HTERT RPE-1 (cell line): ENCODE results near the gene TMEM120A.

Experiments used
- in situ Hi-C: fragments of 300-500 bp; cut with MboI; formaldehyde crosslinking; loops from 4 replicates; pipeline ENCODE4 v1.14.3; 2020; ENCODE audit warnings: low sequenced_read_pairs

The TMEM120A gene

DNA sequence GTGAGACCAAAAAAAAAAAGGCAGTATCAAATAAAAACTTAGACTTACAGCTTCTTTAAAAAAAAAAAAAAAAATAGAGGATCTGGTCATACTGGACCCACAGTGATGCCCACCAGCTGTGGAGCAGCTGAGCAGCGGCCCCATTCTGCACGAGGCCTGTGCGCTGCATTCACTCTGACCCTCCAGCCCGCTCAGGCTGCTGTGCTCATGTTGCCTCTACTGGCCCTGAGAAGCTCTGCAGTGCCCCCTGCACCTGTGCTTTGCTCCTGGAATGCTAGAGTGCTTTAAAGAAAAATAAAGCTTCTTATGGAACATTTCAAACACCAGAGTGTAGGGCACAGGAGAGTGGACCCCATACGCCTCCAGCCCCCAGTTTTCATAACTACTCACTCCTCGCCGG lies 33.2 kb downstream of the TMEM120A start:
- in situ Hi-C loops: no loop called here

DNA sequence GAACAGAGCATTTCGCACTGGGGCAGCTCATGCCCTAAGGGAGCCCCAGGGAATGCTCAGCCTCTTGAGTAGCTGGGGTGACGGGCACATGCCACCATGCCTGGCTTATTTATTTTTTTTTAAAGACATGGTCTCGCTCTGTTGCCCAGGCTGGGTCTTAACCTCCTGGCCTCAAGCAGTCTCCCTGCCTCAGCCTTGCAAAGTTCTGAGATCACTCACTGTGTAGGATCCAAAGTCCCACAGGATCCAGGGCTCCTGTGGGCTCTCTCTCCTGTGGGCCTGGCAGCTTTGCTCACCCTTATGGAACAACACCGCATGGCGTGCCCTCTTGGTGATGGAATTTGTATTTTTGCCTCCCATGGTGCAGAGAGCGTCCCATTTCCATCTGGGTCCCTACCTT lies 34.0 kb downstream of the TMEM120A start:
- in situ Hi-C loops: no loop called here

DNA sequence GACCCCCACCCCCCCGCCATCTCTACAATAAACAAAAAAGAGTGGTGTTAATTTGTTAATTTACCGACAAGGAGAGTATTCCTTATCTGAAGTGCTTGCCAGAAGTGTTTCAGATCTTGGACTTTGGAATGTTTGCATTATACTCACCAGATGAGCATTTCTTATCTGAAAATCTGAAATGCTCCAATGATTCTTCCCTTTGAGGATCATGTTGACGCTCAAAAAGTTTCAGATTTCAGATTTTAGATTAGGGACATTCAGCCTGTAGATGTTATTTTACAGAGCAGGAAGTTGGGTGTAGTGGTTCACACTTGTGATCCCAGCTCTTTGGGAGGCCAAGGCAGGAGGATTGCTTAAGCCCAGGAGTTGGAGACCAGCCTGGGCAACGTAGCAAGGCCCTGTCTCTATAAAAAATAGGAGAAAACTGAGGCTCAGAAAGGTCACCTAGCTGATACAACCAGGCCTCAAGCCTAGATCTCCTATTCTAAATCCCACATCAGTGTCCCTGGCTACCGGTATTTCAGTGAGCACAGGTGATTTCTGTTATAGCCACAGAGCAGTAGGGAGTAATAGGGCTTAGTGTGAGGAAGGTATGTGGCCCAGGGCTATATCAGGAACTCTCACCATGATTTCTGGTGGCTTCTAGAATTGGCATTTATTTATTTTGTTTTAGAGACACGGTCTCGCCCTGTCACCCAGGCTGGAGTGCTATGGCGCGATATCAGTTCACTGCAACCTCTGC lies 35.4 kb downstream of the TMEM120A start:
- in situ Hi-C loops: no loop called here

DNA sequence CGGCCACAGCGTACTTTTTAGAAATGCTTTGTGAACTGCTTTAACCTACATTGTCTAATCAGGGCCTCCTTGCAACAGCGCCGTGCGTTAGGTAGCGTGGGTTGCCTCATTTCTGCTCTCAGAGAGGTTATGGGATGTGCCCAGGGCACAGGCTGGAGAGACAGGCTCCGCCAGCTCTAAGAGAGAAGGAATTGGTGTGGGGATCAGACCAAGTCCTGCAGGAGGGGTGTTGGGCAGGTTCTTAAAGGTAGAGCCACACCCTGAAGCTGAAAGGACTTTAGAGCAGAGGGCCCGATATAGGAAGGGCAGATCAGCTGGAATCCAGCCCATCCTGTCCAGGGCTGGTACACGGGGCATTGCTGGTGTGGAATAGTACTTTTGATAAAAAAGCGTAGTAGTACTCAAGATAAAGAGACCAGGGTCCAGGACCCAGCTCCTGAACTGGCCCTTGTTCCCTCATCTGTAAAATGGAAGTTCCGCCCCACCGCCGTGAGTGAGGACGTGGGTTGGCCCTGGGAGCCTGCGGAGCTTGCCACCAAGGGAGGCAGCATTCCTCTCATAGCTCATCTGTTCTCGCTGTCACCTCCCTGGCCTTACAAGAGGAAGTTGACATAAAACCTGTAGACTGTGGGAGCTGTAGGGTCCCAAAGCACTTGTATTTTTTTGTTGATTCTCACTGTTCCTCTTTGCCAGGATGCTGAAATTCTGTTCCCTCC lies 37.2 kb downstream of the TMEM120A start:
- in situ Hi-C loops: no loop called here

DNA sequence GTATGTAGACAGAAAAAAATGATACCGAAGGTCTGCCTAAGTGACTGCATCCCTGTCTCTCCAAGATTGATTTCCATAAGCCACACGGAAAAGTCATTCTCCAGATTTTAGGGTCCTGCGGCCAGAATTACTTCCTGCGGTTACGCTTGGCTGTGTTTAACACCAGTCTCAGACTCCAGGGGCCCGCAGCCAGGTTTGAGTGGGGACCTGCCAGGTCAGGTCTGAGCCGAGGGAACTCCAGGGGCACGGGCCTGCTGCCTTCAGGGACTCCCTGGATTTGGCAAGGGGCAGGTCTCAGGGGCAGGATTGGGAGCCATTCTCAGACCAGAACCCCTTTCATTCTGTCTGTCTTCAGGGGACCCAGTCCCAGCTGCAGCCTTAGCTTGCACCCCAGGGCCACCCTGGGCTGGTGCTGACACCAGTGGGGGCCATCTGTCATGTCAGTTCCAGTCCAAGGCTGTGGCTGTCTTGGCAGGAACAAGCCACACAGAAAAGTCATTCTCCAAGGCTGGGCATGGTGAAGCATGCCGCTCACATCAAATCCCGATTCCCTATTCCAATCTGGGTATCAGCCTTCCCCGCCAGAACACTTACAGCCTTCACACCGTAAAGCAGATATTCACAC lies 39.0 kb downstream of the TMEM120A start:
- in situ Hi-C loops: no loop called here

DNA sequence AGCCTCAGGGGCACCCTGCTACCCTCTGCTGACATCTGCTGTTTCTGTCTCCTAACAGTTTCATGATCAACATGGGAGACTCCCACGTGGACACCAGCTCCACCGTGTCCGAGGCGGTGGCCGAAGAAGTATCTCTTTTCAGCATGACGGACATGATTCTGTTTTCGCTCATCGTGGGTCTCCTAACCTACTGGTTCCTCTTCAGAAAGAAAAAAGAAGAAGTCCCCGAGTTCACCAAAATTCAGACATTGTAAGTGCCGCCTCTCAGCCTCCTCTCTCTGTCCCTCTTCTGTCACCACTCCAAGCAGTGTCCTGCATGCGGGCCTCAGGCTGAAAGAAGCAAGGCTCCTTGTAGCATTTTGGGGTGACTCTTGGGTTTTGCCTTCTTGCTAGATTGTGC lies 40.5 kb downstream of the TMEM120A start:
- in situ Hi-C loops: no loop called here

DNA sequence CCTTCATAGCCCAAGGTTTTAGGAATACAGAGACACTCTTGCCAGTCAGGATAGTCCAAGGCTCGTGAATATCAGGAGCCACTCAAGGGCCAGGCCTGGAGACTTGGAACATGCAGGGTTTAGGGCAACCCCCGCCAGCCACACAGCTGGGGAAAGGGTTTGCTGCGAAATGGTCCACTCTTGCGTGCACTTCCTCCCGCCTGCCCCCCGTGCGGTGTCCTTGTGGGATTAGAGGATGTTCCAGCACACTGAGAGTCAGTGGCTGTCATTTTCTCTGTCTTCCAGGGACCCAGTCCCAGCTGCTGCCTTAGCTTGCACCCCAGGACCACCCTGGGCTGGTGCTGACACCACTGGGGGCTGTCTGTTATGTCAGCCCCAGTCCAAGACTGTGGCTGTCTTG lies 41.0 kb downstream of the TMEM120A start:
- in situ Hi-C loops: no loop called here

DNA sequence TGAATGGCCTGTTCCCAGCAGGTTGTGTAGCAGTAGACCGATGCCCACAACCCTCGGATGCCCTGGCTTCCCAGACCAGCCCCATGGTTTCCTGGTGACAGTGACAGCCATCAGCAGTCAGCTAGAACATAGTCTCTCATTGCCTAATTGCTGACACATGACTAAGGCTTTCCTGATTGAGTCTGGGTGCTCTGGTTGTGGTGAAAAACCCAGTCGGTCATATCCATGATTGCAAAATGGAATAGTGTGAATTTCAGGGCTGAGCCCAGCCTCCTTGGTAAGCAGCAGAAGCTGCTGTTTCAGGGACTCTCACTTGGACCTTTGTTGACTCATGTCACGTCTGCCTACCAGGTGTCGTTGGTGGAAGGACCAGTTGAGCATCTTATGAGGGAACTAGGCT lies 42.9 kb downstream of the TMEM120A start:
- in situ Hi-C loops: no loop called here

DNA sequence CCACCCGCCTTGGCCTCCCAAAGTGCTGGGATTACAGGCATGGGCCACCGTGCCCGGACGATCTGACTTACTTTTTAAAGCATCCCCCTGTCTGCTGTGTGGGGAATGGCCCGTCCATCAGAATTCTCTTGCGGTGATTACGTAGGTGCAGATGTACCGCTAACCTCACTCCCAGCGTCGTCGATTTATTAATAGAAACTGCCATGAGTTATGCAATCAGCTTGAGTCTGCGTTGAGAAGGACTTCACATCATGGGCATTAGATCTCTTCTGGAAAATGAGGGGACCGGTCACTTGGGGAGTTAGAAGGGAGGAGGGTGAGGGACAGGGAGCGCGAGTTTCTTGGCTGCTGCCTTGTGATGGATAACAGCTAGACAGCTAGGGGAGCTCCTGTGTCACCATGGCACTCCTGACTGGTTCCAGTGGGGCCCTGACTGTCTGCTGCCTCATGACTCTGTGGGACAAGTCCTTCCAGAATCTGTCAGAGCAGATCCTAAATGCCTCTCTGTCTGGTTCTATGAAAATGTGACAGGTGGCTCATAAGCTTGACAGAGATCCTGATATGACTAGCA lies 44.2 kb downstream of the TMEM120A start:
- in situ Hi-C loops: no loop called here

DNA sequence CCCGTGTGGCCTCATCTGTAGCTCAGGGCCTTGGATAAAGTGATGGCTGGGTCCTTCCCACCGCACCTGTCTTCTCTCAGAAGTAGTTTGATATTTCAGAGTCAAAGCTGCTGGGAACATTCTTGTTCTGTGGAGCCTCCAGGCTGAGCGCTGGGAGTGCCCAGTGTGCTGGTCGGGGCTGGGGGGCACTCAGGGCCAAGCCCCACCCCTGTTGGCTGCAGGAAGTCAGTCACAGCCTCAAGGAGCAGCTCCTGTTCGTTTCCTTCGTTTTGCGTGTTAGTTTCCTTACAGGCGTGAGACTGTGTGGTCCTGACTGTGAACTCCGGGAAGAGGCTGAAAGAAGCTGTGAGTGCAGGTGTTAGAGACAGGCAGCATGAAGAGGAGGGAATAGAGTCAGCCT lies 46.2 kb downstream of the TMEM120A start:
- in situ Hi-C loops: no loop called here

DNA sequence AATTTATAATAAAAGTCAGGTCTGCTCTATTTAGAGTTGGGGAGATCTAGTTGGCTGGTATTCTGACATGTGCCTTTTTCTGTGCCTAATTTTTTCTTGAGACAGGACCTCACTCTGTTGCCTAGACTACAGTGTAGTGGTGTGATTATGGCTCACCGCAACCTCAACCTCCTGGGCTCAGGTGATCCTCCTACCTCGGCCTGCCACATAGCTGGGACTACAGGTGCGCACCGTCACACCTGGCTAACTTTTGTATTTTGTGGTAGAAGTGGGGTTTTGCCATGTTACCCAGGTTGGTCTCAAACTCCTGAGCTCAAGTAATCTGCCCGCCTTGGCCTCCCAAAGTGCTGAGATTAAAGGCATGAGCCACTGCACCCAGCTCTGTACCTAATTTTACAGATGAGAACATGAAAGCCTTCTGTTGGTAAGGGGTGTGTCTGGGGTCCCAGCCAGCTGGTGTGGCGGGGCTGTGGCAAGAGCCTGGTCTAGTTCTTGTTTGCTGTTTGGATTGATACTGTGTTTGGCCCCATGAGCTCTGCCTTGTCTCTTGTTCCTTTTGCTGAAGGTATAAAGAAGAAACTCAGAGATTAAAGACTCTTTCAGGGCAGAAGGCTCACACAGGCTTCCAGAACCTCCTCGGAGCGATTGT lies 48.1 kb downstream of the TMEM120A start:
- in situ Hi-C loops: no loop called here

DNA sequence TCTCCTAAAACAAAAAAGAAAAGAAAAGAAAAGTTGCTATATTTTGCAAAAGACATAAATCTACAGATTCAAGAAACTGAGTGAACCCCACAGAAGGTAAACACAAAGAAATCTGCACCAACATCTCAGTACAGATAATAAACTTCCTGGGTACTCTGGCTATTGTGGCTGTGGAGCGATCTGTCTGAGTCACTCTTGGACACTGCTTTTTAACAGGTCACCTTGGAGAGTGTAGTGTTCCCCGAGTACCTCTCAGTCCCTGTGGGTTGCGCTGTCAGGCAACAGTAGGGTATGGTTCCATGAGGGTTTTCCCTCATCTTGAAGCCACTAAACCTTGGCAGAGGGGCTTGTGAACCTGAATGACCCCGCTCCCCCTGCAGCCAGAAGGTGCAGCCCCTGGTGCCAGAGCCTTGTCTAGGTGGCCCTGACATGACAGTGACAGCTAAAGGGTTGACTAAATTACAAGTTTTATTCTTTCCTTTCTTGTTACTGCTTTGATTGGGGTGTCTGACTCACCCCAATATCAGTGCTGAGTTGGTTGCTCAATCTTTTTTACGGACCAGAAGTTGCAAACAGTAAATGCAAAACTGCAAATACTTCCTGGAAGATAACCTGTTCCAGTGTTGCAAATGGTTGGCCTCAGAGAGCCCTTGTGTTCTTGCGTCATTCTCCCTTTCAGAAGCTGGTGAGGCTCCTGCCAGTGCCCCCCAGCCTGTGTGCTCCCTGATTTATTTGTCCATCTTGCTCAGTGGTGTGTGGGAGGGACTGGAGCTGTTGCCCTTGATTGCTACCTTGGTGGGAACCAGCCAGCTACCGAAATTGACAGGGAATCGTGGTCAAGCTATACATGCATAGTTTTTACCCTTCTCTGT lies 48.9 kb downstream of the TMEM120A start:
- in situ Hi-C loops: no loop called here

DNA sequence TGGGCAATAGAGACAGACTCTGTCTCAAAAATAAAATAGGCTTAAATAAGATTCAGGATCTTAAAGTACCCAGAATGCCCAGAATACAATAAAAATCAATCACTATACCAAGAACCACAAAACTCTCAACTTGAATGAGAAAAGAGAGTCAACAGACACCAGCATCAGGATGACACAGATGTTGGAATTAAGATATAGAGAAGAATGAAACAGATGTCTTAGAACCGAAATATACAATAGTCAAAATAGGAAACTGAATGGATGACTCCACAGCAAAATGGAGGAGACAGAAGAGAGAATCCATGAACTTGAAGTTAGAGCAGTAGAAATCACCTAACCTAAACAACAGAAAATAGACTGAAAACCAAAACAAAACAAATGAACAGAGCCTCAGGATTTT lies 49.9 kb downstream of the TMEM120A start:
- in situ Hi-C loops: no loop called here

DNA sequence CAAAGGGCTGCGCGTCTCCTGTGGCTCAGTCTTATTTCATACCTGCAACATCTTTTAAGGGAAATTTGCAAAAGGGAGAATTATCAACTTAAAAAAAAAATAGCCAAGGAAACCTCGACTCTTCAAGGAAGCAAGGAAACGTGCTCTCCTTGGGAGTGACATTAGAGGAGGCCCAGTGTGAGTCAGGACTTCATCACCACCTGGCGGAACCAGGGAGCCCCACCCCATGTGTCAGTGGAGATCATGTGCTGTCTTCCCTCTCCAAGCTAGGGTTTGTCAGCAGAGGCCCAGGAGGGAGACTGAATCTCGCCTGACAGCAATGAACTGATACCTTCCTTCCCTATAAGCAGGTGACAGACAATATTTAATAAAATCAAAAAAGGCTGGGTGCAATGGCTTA lies 50.5 kb downstream of the TMEM120A start:
- in situ Hi-C loops: no loop called here

DNA sequence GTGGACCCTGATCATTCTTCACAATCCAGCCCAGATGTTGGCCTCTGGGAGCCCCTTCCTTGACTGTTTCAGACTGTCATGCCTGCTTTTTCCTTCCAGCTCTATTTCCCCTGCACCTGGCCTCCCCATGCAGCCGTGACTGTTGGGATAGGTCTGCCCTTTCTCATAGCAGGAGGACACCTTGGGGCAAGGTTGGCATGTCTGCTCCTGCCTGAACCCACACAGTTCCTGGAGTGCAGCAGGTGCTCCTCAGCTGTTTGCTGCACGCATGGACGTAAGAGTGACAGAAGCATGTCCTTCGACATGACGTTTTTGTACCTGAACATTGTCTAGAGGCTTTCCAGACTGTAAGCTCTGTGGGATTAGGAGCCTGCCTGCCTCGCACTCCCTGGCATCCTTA lies 55.5 kb downstream of the TMEM120A start:
- in situ Hi-C loops: no loop called here

DNA sequence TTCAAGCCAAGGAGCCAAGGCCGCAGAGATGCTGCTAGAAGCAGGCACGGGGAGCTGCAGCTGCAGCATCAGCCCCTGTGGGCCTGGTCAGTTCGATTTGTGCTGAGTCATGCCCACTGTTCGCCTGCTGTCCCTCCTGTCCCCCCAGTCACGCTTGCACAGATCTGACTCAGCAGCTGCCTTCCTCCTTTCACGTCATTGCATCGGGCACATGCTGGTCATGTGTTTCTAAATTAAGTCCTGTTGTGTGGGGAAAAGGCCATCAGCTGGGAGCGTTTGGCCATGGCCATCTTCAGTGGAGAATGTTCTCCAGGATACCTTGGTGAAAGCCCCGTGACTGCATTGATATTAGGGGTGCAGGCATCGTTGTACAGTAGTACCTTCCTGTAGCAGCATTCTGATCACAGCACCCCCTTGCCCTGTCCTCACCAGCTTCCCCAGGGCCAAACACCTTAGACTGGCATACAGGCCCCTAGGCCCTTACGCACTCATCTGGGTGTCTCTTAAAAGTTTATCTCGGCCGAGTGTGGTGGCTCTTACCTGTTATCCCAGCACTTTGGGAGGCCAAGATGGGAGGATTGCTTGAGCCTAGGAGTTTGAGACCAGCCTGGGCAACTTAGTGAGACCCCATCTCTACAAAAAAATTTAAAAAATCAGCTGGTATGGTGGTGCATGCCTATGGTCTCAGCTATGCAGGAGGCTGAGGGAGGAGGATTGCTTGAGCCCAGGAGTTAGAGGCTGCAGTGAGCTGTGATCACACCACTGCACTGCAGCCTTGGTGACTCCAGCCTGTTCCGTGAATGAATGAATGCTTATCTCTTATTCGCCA lies 56.2 kb downstream of the TMEM120A start:
- in situ Hi-C loops: no loop called here
